Memory B cell (primary cell): ENCODE results near the gene BLOC1S4.

ENCODE experiments used
- ATAC-seq: fragments of 150-1000 bp; cut with Tn5 transposase; 2 replicates; pipeline ENCODE4 v1.10.0; 2021; ENCODE audit warnings: low read depth, mild to moderate bottlenecking, moderate library complexity
- DNase-seq, 2 donors: peaks; one replicate each; pipeline ENCODE4 v3.0.0; 2022; ENCODE audit warnings: low spot score in 2 of 2
- H3K27ac Mint-ChIP-seq: one replicate; pipeline ENCODE4 v1.8.0; 2022; ENCODE audit warnings: mild to moderate bottlenecking, moderate library complexity, mixed read lengths
- H3K27me3 Mint-ChIP-seq: one replicate; pipeline ENCODE4 v1.8.0; 2022; ENCODE audit warnings: mixed read lengths
- H3K36me3 Mint-ChIP-seq: one replicate; pipeline ENCODE4 v1.8.0; 2022; ENCODE audit warnings: mild to moderate bottlenecking, mixed read lengths
- H3K4me1 Mint-ChIP-seq: one replicate; pipeline ENCODE4 v1.8.0; 2022; ENCODE audit warnings: mixed read lengths
- H3K4me3 Mint-ChIP-seq: one replicate; pipeline ENCODE4 v1.8.0; 2022; ENCODE audit warnings: mild to moderate bottlenecking, moderate library complexity, mixed read lengths
- H3K9me3 Mint-ChIP-seq: one replicate; pipeline ENCODE4 v1.8.0; 2022; ENCODE audit warnings: mixed read lengths

BLOC1S4 gene

GRCh38 chr4:6763330-6763851 lies 47.4 kb downstream of the BLOC1S4 start:
- H3K36me3 Mint-ChIP-seq = no peaks in the 10 kb centered on the region

GRCh38 chr4:6764976-6765620 lies 49.1 kb downstream of the BLOC1S4 start:
- H3K27ac Mint-ChIP-seq = no peak overlapping the region

More at GRCh38 chr4:6763330-6763851, 47.4 kb downstream of the BLOC1S4 start:
- Mint-ChIP-seq H3K4me1 (no peaks in the 10 kb centered on the region), H3K9me3 (no peaks in the 10 kb centered on the region), H3K27ac (no peak overlapping the region), H3K4me3 (no peak overlapping the region), H3K27me3 (peaks cover 33% of the 10 kb centered on the region)
- ATAC-seq (no peak), DNase-seq (no peak)

GRCh38 chr4:6765703-6766102 lies 49.7 kb downstream of the BLOC1S4 start:
- DNase-seq (no peak), ATAC-seq (no peak)
- Mint-ChIP-seq H3K27ac (no peak overlapping the region), H3K9me3 (no peaks in the 10 kb centered on the region), H3K4me3 (no peak overlapping the region), H3K36me3 (no peaks in the 10 kb centered on the region), H3K27me3 (peaks cover 29% of the 10 kb centered on the region), H3K4me1 (peaks cover 2% of the 10 kb centered on the region)

More at GRCh38 chr4:6764976-6765620, 49.1 kb downstream of the BLOC1S4 start:
- Mint-ChIP-seq H3K27me3 (peaks cover 30% of the 10 kb centered on the region), H3K9me3 (no peaks in the 10 kb centered on the region), H3K4me3 (no peak overlapping the region), H3K36me3 (no peaks in the 10 kb centered on the region), H3K4me1 (peaks cover 2% of the 10 kb centered on the region)
- no peak for ATAC-seq
- DNase-seq = no peak
